Measurements from ENCODE around the gene TSSK6. TPM values are rescaled to one million over a fixed set of nuclear protein-coding genes. Genes with fewer than 3 reads are reported as not detected.

TSSK6 gene
- total and polyA plus RNA-seq, 4 donors = 0.21 to 2.3 (median 1.1) TPM

DNA sequence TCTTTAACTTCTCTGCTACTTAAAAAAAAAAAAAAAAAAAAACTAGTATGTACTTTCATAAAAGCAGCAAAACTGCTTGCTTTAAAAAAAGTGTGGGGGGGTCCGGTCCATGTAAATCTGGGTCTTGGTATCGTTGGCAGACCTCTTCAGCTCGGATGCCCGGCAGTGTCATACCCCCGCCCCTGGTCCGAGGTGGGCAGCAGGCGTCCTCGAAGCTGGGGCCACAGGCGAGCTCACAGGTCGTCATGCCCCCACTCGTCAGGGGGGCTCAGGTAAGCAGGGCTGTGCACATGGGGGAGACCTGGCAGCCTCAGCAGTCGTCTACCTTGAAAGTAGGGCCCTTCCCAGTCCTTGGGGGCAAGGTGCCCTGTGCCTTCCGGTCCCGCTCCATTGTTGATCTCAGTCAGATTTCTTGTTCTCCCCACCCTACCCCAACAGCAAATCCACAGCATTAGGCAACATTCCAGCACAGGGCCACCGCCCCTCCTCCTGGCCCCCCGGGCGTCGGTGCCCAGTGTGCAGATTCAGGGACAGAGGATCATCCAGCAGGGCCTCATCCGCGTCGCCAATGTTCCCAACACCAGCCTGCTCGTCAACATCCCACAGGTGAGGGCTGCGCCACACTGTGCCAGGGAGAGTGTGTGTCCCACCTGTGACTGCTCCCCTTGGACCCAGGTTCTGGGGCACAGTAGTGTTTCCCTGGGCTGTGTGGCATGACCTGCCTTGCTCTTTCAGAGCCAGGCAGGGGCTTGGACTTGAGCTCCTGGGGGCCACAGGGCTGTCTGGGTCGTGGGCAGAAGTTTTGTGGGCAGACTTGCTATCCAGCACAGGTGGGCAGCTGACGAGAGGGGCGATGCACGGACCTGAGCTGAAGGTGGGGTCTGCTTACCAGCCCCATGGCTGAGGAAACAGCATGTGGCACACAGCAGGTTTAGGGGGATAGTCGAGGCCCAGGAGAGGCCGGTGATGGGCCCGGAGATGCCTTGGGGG, 19.4 kb downstream of the TSSK6 start (continued):
- no peak for TF ChIP-seq GABPA (IDR thresholded peaks at IDR 0.05 in 1 of 2, conservative IDR thresholded peaks at IDR 0.05 in 1 of 2)

DNA sequence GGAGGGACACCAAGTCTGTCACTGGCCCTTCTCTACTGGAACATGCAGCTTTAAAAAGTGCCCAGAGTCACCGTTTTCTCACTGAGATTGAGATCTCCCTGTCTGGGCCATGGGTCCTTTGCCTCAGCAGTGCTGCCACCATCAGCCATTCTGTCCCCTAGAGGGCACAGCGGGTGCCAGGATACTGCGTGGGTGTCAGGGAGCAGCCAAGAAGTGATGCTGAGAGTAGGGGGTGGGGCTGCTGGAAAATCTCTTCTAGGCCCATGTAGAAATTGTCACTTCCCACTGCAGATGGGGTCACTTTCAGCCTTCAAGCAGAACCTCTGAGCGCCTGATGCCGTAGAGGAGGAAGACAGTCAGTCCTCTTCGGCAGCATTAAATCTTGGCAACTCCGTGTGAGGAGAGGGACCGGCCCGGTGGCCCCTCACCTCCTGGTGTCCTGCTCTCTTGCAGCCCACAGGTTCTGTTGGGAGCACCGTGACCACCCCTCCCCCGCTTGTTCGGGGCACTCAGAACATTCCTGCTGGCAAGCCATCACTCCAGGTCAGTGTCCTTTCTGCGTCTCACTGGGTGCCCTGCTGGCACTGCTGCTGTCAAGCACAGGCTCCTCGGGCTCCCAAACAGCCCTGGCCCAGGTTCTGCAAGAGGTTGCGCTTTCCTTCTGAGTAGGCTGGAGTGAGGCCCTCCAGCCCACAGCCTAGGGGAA, 21.4 kb downstream of the TSSK6 start:
- H3K4me1 ChIP-seq (ENCODE audit: control insufficient read depth in 4 of 4, insufficient read depth in 4 of 4, low read length in 3 of 4) = peaks cover 0 to 32% (median 22%) of the 10 kb centered on the region in 4 donors
- TF ChIP-seq FOXA2 (IDR thresholded peaks at IDR 0.05) (no peak), HNF4G (IDR thresholded peaks at IDR 0.05) (no peak), NR2F2 (IDR thresholded peaks at IDR 0.05) (no peak), EGR1 (IDR thresholded peaks at IDR 0.05; ENCODE audit: low read depth in 2 of 2) (peak in 1 of 2 donors; percentile 78), RXRA (IDR thresholded peaks at IDR 0.05) (no peak), RAD21 (IDR thresholded peaks at IDR 0.05) (no peak), SP1 (IDR thresholded peaks at IDR 0.05) (no peak), ZBTB33 (IDR thresholded peaks at IDR 0.05) (no peak)
- no peak overlapping the region for H3K27ac ChIP-seq (ENCODE audit: low read depth in 1 of 2, low read length in 2 of 2)

DNA sequence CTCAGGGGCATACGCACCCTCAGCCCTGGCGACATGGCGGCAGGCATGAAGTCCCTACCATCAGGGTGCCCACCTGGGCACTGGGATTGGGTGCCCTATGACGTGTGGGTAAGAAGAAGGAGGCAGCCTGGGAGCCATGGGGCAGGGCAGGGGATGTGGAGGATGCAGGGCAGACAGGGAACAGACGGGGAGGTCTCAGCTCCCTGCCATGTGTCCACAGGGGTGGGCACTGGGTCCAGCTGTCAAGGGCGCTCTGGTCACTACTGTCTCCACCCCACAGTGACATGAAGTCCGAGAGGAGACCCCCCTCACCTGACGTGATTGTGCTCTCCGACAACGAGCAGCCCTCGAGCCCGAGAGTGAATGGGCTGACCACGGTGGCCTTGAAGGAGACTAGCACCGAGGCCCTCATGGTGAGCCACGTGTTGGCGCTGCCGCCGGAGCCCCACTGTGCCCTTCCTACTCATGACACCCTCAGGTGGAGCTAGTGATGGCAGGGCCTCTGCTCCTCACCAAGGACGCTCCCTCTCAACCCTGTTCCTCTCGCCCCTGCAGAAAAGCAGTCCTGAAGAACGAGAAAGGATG, 23.2 kb downstream of the TSSK6 start:
- Histone ChIP-seq H3K36me3 (ENCODE audit: control insufficient read depth in 4 of 4, insufficient read depth in 3 of 4, low read depth in 1 of 4, low read length in 3 of 4) (peaks cover 2 to 31% (median 18%) of the 10 kb centered on the region in 4 donors), H3K27ac (ENCODE audit: low read depth in 1 of 2, low read length in 2 of 2) (no peak overlapping the region), H3K4me1 (ENCODE audit: control insufficient read depth in 4 of 4, insufficient read depth in 4 of 4, low read length in 3 of 4) (peaks cover 12 to 48% (median 40%) of the 10 kb centered on the region in 4 donors), H3K4me3 (ENCODE audit: low read depth in 1 of 3, low read length in 3 of 3) (no peak overlapping the region), H3K9me3 (ENCODE audit: control insufficient read depth in 4 of 4, low read length in 3 of 4) (no peaks in the 10 kb centered on the region), H3K9ac (ENCODE audit: low read depth in 1 of 2, low read length in 2 of 2) (no peak overlapping the region), H3K27me3 (ENCODE audit: control insufficient read depth in 4 of 4, insufficient read depth in 4 of 4, low read length in 3 of 4) (no peaks in the 10 kb centered on the region)
- TF ChIP-seq FOXA2 (IDR thresholded peaks at IDR 0.05) = no peak
- no peak for TF ChIP-seq NR2F2 (IDR thresholded peaks at IDR 0.05)
- no peak for TF ChIP-seq EGR1 (IDR thresholded peaks at IDR 0.05; ENCODE audit: low read depth in 2 of 2)
- TF ChIP-seq, protein P1, sequence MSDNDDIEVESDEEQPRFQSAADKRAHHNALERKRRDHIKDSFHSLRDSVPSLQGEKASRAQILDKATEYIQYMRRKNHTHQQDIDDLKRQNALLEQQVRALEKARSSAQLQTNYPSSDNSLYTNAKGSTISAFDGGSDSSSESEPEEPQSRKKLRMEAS (IDR thresholded peaks at IDR 0.05) = no peak
- TF ChIP-seq GABPA (IDR thresholded peaks at IDR 0.05 in 1 of 2, conservative IDR thresholded peaks at IDR 0.05 in 1 of 2) = no peak
- no peak for TF ChIP-seq JUND (IDR thresholded peaks at IDR 0.05)
- TF ChIP-seq ATF3 (IDR thresholded peaks at IDR 0.05) = no peak
- TF ChIP-seq RXRA (IDR thresholded peaks at IDR 0.05) = no peak
- no peak for TF ChIP-seq FOXA1 (IDR thresholded peaks at IDR 0.05)
- no peak for TF ChIP-seq TAF1 (conservative IDR thresholded peaks at IDR 0.05)
- TF ChIP-seq YY1 (IDR thresholded peaks at IDR 0.05) = no peak
- no peak for TF ChIP-seq RAD21 (IDR thresholded peaks at IDR 0.05)
- TF ChIP-seq REST (IDR thresholded peaks at IDR 0.05) = no peak
- TF ChIP-seq HNF4G (IDR thresholded peaks at IDR 0.05) = no peak
- DNase-seq (ENCODE audit: low spot score) = no peak
- WGBS = 94% methylated on average over 21 of the region's 21 CpGs

More for the DNA sequence above, 21.4 kb downstream of the TSSK6 start:
- Histone ChIP-seq H3K36me3 (ENCODE audit: control insufficient read depth in 4 of 4, insufficient read depth in 3 of 4, low read depth in 1 of 4, low read length in 3 of 4) (peaks cover 6 to 47% (median 32%) of the 10 kb centered on the region in 4 donors), H3K9ac (ENCODE audit: low read depth in 1 of 2, low read length in 2 of 2) (no peak overlapping the region), H3K9me3 (ENCODE audit: control insufficient read depth in 4 of 4, low read length in 3 of 4) (no peaks in the 10 kb centered on the region), H3K27me3 (ENCODE audit: control insufficient read depth in 4 of 4, insufficient read depth in 4 of 4, low read length in 3 of 4) (no peaks in the 10 kb centered on the region), H3K4me3 (ENCODE audit: low read depth in 1 of 3, low read length in 3 of 3) (no peak overlapping the region)
- DNase-seq (ENCODE audit: low spot score) = no peak
- WGBS = 70% methylated on average over 15 of the region's 15 CpGs

Measured in liver (tissue), 9 donors.